ENCODE measurements around the gene LRRN3. TPM values are rescaled to one million over a fixed set of nuclear protein-coding genes. Genes with fewer than 3 reads are reported as not detected.

The LRRN3 gene
- total RNA-seq, 4 donors from 2014 or later = 1.8 to 6.5 (median 3.8) TPM

DNA sequence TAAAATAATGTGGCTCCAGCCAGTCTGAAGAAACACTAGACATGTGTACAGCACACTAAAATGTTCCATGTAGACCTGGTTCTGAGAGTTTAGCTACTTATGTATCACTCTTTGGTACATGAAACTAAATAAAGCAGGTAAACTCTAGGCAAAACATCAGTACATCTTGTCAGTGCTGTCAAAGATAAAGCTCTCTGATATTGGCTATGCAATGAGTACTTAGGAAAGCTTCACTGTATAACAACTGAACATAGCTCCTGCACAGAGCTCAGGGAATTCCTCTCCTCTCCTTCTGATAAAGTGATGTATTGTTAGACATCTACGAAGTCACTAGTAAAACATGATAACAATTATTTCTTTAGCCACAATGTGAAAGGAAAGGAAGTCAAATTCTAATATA, 3.5 kb downstream of the LRRN3 start:
- Histone ChIP-seq H3K27ac (no peak overlapping the region), H3K4me3 (no peak overlapping the region), H3K36me3 (no peaks in the 10 kb centered on the region), H3K27me3 (no peaks in the 10 kb centered on the region), H3K4me1 (peaks cover 0 to 19% (median 0%) of the 10 kb centered on the region in 4 donors), H3K9me3 (no peaks in the 10 kb centered on the region)
- no peak for TF ChIP-seq CTCF (IDR thresholded peaks at IDR 0.05)
- WGBS, 2 donors = 45 to 60% methylated on average over 1 of the region's 1 CpG
- no peak for DNase-seq (ENCODE audit: low spot score in 2 of 2)

DNA sequence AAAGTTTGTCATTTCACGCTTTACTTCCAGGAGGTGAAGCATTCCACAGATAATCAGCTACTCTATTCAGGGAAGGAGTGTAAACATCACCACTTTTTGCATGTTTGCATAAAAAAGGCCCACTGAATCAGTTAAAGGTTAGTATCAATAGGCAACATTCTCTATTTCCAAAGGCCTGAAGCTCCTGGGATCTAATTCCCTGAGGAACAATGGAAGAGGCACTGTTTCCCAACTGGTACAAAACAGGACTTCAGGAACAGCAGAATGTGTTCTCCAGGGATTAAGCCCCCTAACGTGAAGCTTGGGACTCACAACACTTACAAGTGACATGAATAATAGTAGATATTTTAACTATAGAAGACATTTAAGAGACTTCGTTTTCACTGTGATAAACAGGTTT, 6.1 kb downstream of the LRRN3 start:
- TF ChIP-seq POLR2A (IDR thresholded peaks at IDR 0.05) (no peak), EP300 (IDR thresholded peaks at IDR 0.05) (no peak)
- H3K4me3 ChIP-seq = no peak overlapping the region
- no peak overlapping the region for H3K27ac ChIP-seq
- no peak for DNase-seq (ENCODE audit: low spot score in 2 of 2)
- no peaks in the 10 kb centered on the region for H3K27me3 ChIP-seq
- H3K9me3 ChIP-seq = no peaks in the 10 kb centered on the region
- WGBS, 2 donors = 85 to 87% methylated on average over 3 of the region's 3 CpGs
- H3K36me3 ChIP-seq = no peaks in the 10 kb centered on the region
- H3K4me1 ChIP-seq = peaks cover 0 to 19% (median 0%) of the 10 kb centered on the region in 4 donors

DNA sequence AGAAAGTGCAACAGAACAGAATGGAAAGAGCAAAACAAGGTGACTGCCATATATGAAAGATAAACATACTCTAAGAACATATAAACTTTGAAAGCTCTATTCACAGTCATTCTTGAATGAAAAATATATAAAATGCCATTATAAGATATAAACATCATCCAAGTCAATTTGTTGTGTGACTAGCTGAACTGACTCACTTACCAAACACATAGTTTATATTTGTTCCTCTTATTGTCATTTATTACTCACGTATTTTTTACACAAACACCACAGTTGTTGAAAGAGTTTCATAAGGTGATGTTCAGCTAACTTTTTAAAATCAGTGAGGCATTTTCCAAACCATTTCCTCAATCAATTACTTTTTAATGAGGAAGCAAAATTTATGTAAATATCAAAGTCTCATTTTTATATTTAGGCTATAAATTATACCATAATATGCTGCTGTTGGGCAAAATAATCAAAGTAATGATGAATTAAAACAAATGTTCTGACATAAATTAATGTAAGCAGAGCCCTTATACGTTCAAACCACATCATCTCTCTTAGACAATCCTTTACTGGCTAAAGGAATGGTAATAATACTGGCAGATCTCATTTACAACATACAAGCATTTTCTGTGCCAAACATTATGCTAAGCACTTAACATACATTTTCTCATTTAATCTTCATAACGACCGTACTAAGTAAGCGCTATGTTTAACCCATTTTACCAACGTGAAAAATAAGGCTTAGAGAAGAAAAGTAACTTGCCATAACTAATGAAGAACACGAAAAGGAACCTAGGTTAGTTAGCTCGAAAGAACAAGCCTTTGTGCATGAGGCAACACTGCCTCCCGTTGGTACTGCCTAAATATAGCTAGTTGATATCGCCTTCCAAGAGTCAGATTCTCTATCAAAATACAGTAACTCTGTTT, 7.3 kb downstream of the LRRN3 start:
- H3K4me1 ChIP-seq = peaks cover 0 to 7% (median 0%) of the 10 kb centered on the region in 4 donors
- DNase-seq (ENCODE audit: low spot score in 2 of 2) = no peak
- 52 to 54% methylated on average over 10 of the region's 10 CpGs for WGBS, 2 donors
- no peak overlapping the region for H3K27ac ChIP-seq
- no peaks in the 10 kb centered on the region for H3K9me3 ChIP-seq
- H3K36me3 ChIP-seq = no peaks in the 10 kb centered on the region
- H3K27me3 ChIP-seq = no peaks in the 10 kb centered on the region
- TF ChIP-seq CTCF (IDR thresholded peaks at IDR 0.05) = peak in 4 of 5 experiments; percentile 16 to 43 (median 36)
- TF ChIP-seq EP300 (IDR thresholded peaks at IDR 0.05) = no peak
- no peak for TF ChIP-seq POLR2A (IDR thresholded peaks at IDR 0.05)
- H3K4me3 ChIP-seq = no peak overlapping the region

DNA sequence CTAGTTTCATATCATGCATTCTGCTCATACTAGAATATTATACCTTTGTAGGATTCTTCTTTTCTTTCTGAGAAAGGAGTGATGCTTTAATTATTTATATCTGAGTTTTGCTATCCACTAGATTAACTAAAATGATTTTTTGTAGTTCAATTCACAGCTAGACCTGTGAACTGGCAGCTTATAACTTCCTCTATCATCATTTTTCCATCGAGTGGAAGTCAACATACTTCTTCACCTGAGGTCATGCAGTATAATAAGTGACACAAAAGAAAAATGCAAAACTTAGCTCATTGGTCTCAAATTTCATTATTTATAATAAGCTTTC, 8.0 kb downstream of the LRRN3 start:
- Histone ChIP-seq H3K4me3 (no peak overlapping the region), H3K9me3 (no peaks in the 10 kb centered on the region), H3K27ac (no peak overlapping the region), H3K4me1 (peaks cover 0 to 2% (median 0%) of the 10 kb centered on the region in 4 donors), H3K36me3 (no peaks in the 10 kb centered on the region), H3K27me3 (no peaks in the 10 kb centered on the region)
- TF ChIP-seq EP300 (IDR thresholded peaks at IDR 0.05) (no peak), POLR2A (IDR thresholded peaks at IDR 0.05) (no peak), CTCF (IDR thresholded peaks at IDR 0.05) (no peak)
- DNase-seq (ENCODE audit: low spot score in 2 of 2) = no peak
- 34 to 39% methylated on average over 1 of the region's 1 CpG for WGBS, 2 donors

- TF ChIP-seq POLR2A (IDR thresholded peaks at IDR 0.05) (no peak), CTCF (IDR thresholded peaks at IDR 0.05) (no peak), EP300 (IDR thresholded peaks at IDR 0.05) (no peak)
- Histone ChIP-seq H3K4me1 (peaks cover 0 to 20% (median 0%) of the 10 kb centered on the region in 4 donors), H3K4me3 (no peak overlapping the region), H3K36me3 (no peaks in the 10 kb centered on the region), H3K9me3 (no peaks in the 10 kb centered on the region), H3K27me3 (no peaks in the 10 kb centered on the region), H3K27ac (no peak overlapping the region)
- DNase-seq (ENCODE audit: low spot score in 2 of 2) = no peak
- WGBS, 2 donors = 100% methylated on average over 1 of the region's 1 CpG
These were observed 11.1 kb downstream of the LRRN3 start for GRCh38 chr7:111101856-111102646.

All from tibial nerve (tissue), 4 donors.